ENCODE measurements around the gene MTCH2.
A peak's percentile ranks its signal among the peaks of the same experiment; 100 is the strongest.
"Not testable (repeated sequence)": the region's sequence is repeated elsewhere in the genome, so short reads cannot be mapped to it uniquely, and the experiment has no call there.

Gene MTCH2

DNA sequence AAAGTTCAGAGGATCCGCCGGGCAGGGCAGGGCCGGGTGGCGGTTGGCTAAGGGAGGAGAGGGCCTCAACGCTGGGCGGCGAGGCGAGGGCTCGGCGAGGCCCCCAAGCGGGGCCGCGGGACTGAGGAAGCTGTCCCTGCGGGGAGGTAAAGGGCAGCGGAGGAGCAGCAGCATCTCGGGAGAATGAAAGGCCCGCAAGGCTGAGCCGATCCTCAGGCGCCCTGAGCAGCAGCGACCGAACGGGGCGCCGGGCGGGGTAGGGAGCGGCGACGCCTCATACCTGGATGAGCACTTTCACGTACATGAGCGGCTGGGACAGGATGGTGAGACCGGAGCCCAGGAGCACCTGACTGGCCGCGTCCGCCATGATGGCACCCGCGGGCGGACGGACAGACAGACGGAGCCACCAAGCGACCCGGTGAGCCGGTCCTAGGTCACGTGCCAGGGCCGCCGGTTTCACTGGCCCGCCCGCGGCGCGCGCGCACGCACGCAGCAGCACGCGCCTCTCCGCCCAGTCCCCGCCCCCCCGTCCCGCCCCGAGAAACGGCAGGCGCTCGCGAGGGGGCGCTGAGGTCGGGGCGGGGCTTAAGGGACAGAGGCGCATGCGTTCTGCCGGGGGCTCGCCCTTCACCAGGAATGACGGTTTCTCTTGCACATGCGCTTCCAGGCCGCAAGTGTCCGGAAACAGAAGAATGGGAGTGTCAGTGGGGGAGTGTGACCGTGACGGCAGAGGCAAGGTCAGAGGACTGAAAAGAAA lies at the start of gene MTCH2:
MTCH2 (minus strand) TSS at position 461 of the 757 bp plus-strand sequence; CDS start at position 367, 94 bp downstream.
- DNase-seq: peak; percentile 97

GRCh38 chr11:47691979-47692378 lies 49.6 kb upstream of the MTCH2 start:
- no peak for DNase-seq

- DNase-seq: no peak
These were observed 47.1 kb upstream of the MTCH2 start for GRCh38 chr11:47689480-47689879.

- DNase-seq: no peak
These were observed 46.6 kb upstream of the MTCH2 start for GRCh38 chr11:47688991-47689390.

GRCh38 chr11:47688111-47688510 lies 45.8 kb upstream of the MTCH2 start:
- DNase-seq: no peak

DNA sequence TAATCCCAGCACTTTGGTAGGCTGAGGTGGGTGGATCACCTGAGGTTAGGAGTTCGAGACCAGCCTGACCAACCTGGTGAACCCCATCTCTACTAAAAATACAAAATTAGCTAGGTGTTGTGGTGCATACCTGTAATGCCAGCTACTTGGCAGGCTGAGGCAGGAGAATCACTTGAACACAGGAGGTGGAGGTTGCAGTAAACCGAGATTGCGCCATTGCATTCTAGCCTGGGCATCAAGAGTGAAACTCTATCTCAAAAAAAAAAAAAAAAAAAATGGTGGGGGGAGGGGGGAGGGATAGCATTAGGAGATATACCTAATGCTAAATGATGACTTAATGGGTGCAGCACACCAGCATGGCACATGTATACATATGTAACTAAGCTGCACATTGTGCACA lies 44.3 kb upstream of the MTCH2 start:
- DNase-seq: not testable (repeated sequence)

DNA sequence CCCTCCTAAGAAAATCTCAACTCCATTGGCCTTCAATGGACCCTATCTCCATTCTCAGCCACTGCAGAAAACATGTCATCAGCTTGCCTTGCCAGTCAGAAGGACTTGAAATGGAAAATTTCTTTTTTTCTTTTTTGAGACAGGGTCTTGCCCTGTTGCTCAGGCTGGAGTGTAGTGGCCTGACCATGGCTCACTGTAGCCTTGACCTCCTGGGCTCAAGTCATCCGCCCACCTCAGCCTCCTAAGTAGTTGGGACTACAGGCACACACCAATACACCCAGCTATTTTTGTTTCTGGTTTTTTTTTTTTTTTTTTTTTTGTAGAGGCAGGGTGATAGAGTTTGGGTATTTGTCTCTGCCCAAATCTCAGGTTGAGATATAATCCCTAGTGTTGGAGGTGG lies 43.8 kb upstream of the MTCH2 start:
- DNase-seq: no peak

DNA sequence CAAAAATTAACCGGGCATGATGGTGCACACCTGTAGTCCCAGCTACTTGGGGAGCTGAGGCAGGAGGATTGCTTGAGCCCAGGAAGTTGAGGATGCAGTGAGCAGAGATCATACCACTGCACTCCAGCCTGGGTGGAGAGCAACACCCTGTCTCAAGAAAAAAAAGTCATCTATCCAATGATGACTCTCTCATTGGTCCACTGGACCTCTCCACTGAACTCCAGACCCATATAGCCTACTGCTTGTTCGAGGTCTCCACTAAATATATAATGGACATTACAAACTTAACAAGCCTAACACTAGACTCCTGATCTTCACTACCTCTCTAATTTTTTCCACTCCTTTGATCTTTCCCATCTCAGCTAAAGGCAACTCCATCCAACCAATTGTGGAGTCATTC lies 33.5 kb upstream of the MTCH2 start:
- DNase-seq: no peak

DNA sequence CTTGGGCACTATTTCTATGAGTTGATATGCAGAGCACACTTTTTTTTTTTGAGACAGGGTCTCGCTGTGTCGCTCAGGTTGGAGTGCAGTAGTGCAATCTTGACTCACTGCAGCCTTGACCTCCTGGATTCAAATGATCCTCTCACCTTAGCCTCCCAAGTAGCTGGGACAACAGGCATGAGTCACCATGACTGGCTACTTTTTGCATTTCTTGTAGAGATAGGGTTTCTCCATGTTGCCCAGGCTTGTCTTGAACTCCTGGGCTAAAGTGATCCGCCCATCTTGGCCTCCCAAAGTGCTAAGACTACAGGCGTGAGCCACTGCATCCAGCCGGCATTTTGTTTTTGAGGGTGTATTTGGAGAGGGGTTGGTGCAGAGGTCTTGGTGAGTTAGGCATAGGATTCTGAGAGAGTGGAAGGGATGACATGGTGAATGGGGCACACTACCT lies 29.9 kb upstream of the MTCH2 start:
- DNase-seq: no peak

GRCh38 chr11:47669856-47670255 lies 27.5 kb upstream of the MTCH2 start:
- no peak for DNase-seq

DNA sequence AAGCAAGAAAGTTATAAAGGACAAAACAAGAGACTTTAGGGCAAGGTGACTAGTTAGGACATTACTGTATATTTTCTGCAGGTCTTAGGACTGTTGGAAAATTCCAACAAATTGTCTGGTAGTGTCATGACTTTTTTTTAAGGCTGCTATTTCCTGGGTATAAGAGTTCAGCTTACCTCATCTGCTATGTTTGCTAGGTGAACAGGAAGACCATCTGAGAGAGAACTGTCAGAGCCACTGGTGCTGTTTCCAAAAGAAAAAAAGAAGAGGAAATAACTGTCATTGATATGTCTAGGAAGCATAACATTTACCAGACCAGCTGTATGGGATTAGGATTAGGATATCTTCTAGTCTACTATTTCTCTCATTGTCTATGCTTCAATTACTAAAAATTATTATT lies 26.3 kb upstream of the MTCH2 start:
- no peak for DNase-seq

- no peak for DNase-seq
These were observed 25.2 kb upstream of the MTCH2 start for GRCh38 chr11:47667555-47667954.

DNA sequence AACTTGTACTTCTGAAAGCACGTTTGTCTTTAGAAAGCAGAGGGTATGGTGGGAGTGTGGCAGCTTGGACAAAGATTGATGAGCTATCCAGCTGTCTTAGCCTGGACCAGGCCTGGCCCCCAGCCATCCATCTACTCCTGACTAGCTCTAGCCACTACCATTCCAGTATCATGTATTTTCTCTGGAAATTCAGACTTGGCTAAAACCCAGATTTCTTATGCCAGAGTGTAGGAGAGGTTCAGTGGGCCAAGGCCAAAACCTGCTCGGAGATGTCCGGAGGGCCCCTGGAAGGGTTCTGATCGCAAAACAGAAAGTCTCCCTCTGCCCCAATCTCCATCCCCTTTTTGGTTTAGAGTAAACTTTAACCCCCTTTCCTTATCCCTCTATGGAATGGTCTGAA lies 24.8 kb upstream of the MTCH2 start:
- DNase-seq: no peak

DNA sequence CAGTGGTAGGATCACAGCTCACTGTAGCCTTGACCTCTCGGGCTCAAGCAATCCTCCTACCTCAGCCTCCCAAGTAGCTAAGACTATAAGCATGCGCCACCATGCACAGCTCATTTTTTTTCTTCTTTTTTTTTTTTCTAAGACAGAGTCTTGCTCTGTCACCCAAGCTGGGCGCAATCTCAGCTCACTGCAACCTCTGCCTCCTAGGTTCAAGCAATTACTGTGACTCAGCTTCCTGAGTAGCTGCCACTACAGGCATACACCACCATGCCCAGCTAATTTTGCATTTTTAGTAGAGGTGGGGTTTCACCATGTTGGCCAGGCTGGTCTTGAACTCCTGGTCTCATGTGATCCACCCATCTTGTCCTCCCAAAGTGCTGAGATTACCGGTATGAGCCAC lies 22.6 kb upstream of the MTCH2 start:
- not testable (repeated sequence) for DNase-seq

DNA sequence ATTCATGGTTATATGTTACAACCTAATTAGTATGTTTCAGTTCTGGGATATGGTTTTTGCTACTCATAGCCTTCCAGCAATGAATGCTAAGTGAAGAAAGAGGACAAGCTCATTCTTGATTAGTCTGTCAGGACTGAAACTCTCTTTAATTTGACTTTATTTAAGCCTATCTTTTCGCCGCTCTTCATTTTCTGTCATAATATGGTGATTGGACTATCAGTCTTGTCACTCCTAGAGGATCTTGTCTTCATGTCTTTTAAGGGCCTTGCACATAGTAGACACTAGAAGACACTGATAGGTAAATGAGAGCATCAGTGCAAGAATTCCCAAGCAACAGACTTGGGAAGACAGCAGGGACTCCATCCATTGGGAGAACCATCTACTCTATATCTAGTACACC lies 18.9 kb upstream of the MTCH2 start:
- no peak for DNase-seq

- DNase-seq: no peak
These were observed 16.9 kb upstream of the MTCH2 start for GRCh38 chr11:47659276-47659675.

DNA sequence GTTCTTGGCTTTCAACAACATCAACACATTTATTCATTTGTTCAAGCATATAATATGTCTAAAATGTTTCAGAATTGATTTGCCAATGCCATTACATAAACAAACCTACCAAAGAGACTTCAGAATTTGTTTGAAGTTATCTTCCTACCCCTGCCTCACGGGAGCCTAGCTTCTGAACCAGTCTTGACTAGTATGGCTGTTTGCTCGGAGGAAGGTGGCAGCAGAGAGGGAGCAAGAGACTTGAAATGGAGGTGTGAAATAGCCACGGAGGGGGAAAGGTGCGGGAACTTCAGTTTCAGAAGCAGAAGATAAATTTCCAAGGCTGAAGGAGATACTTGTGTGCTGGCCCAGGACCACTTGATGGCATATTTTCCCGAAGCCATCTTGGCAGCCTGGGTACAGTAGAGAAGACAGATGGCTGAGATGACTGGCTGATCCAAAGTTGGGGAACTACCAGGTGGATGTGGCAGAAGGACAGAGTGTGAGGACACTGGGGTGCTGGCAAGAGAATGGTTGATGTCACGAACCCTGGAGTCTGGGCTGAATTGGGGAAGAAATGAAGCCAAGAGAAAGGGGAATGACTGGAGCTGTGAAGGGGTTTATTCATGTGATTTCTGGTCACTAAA lies 14.0 kb upstream of the MTCH2 start:
- DNase-seq: no peak

DNA sequence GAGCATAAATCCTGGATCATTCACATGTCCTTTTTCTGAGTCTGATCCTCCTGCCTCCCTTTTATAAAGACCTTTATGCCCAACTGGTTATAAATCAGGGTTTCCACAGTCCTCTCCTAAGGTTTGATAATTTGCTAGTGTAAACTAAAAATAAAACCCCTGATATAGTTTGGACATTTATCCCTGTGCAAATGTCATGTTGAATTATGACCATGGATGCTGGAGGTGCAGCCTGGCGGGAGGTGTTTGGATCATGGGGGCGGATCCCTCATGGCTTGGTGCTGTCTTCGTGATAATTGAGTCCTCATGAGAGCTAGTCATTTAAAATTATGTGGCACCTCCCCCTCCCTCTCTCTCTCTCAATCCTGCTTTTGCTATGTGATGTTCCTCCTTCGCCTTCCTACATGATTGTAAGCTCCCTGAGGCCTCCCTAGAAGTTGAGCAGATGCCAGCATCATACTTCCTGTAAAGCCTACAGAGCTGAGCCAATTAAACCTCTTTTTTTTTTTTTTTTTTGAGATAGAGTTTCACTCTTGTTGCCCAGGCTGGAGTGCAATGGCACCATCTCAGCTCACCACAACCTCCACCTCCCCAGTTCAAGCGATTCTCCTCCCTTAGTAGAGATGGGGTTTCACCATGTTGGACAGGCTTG lies 9.6 kb upstream of the MTCH2 start:
- no peak for DNase-seq

GRCh38 chr11:47649276-47649675 lies 6.9 kb upstream of the MTCH2 start:
- no peak for DNase-seq

DNA sequence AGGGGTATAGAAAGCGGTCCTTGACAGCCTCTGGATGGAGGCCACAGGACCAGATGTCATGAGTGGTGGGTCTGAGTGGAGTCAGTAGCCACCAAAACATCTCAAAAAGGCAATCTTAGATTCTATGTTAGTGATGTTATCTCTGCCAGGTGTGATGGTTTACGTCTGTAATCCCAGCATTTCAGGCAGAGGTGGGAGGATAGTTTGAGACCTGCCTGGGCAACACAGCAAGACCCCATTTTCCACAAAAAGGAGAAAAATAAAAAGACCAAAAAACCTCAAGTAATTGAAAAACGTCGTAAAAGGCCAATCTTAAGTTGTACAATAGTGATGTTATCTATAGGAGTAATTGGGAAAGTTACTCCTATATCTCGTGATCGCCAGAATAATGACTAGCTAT lies 3.7 kb upstream of the MTCH2 start:
- DNase-seq: no peak

GRCh38 chr11:47645500-47645899 lies 3.1 kb upstream of the MTCH2 start:
- no peak for DNase-seq

GRCh38 chr11:47641600-47642098 lies 710 bp downstream of the MTCH2 start:
- DNase-seq: no peak

DNA sequence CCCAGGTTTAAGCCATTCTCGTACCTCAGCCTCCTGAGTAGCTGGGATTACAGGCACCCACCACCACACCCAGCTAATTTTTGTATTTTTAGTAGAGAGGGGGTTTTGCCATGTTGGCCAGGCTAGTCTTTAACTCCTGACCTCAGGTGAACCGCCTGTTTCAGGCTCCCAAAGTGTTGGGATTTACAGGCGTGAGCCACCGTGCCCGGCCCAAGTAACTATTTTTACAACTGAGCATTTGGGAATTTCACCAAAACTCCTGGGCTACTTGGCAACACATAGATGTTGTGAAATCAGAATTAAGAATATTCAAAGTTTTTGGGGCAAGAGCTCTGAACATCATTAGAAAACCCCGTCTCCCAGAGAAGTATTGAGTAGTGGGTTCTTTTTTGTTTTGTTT lies 1.9 kb downstream of the MTCH2 start:
- not testable (repeated sequence) for DNase-seq

DNA sequence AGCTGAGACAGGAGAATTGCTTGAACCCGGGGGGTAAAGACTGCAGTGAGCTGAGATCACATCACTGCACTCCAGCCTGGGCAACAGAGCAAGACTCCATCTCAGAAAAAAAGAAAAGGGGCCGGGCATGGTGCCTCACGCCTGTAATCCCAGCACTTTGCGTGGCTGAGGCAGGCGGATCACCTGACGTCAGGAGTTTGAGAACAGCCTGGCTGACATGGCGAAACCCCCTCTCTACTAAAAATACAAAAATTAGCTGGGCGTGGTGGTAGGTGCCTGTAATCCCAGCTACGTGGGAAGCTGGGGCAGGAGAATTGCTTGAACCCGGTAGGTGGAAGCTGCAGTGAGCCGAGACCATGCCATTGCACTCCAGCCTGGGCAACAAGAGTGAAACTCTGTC lies 6.0 kb downstream of the MTCH2 start:
- not testable (repeated sequence) for DNase-seq

All from CD4-positive, alpha-beta T cell treated with Interleukin-17A for 1 hour (primary cell).